Breast epithelium (tissue), 3 donors: ENCODE results near the gene FOCAD.

Experiments
- CTCF ChIP-seq, 3 donors: fragments of 450-650 bp; IDR thresholded peaks; one replicate each; pipeline ENCODE4 v1.5.1; 2016 to 2017; ENCODE audit warnings: antibody characterized with exemption in 3 of 3, mild to moderate bottlenecking in 3 of 3, moderate library complexity in 3 of 3
- POLR2A ChIP-seq: fragments of 450-650 bp; IDR thresholded peaks from one replicate; pipeline ENCODE4 v1.6.1; 2016; ENCODE audit warnings: antibody characterized with exemption, mild to moderate bottlenecking, moderate library complexity

DNA sequence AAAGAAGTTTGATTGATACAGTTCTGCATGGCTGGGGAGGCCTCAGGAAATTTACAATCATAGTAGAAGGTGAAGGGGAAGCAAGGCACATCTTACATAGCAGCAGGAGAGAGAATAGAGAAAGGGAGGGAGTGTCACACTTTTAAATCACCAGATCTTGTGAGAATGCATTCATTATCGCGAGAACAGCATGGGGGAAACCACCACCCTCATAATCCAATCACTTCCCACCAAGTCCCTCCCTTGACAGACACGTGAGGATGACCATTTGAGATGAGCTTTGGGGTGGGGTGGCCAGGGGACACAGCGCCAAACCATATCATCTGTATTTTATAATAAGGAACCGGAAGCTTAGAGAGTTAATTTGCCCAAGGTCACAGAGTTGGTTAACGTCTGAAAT lies 13.7 kb upstream of the FOCAD start:
- TF ChIP-seq CTCF (IDR thresholded peaks at IDR 0.05): no peak
- no peak for TF ChIP-seq POLR2A
